ENCODE measurements around the gene GRK6.
"Not testable (repeated sequence)": the region's sequence is repeated elsewhere in the genome, so short reads cannot be mapped to it uniquely, and the experiment has no call there.

The GRK6 gene

GRCh38 chr5:177477701-177478477 lies 51.4 kb downstream of the GRK6 start:
- H3K4me1 ChIP-seq (ENCODE audit: control insufficient read depth, insufficient read depth, low read length) = peaks cover 27% of the 10 kb centered on the region
- peak overlapping the region; percentile 72 for H3K27ac ChIP-seq (ENCODE audit: low read depth, low read length)
- no peak overlapping the region for H3K9ac ChIP-seq (ENCODE audit: low read length)
- H3K36me3 ChIP-seq (ENCODE audit: control insufficient read depth, insufficient read depth, low read length) = peaks cover 3% of the 10 kb centered on the region
- no peak overlapping the region for H3K4me3 ChIP-seq (ENCODE audit: low read length)
- no peaks in the 10 kb centered on the region for H3K27me3 ChIP-seq (ENCODE audit: control insufficient read depth, insufficient read depth, low read length)

GRCh38 chr5:177478711-177479646 lies 52.5 kb downstream of the GRK6 start:
- peak overlapping the region; percentile 42 for H3K9ac ChIP-seq (ENCODE audit: low read length)
- H3K4me3 ChIP-seq (ENCODE audit: low read length) = no peak overlapping the region
- H3K27me3 ChIP-seq (ENCODE audit: control insufficient read depth, insufficient read depth, low read length) = no peaks in the 10 kb centered on the region
- peaks cover 3% of the 10 kb centered on the region for H3K36me3 ChIP-seq (ENCODE audit: control insufficient read depth, insufficient read depth, low read length)
- H3K4me1 ChIP-seq (ENCODE audit: control insufficient read depth, insufficient read depth, low read length) = peaks cover 36% of the 10 kb centered on the region
- H3K27ac ChIP-seq (ENCODE audit: low read depth, low read length) = peak overlapping the region; percentile 88

GRCh38 chr5:177479774-177480173 lies 53.3 kb downstream of the GRK6 start:
- H3K36me3 ChIP-seq (ENCODE audit: control insufficient read depth, insufficient read depth, low read length) = peaks cover 6% of the 10 kb centered on the region
- no peak overlapping the region for H3K4me3 ChIP-seq (ENCODE audit: low read length)
- no peak overlapping the region for H3K9ac ChIP-seq (ENCODE audit: low read length)
- H3K4me1 ChIP-seq (ENCODE audit: control insufficient read depth, insufficient read depth, low read length) = peaks cover 44% of the 10 kb centered on the region
- H3K27ac ChIP-seq (ENCODE audit: low read depth, low read length) = peak overlapping the region; percentile 88
- no peaks in the 10 kb centered on the region for H3K27me3 ChIP-seq (ENCODE audit: control insufficient read depth, insufficient read depth, low read length)

GRCh38 chr5:177482359-177482795 lies 55.9 kb downstream of the GRK6 start:
- H3K4me1 ChIP-seq (ENCODE audit: control insufficient read depth, insufficient read depth, low read length) = peaks cover 38% of the 10 kb centered on the region

GRCh38 chr5:177483042-177483441 lies 56.6 kb downstream of the GRK6 start:
- Histone ChIP-seq H3K9ac (ENCODE audit: low read length) (no peak overlapping the region), H3K36me3 (ENCODE audit: control insufficient read depth, insufficient read depth, low read length) (peaks cover 18% of the 10 kb centered on the region), H3K4me1 (ENCODE audit: control insufficient read depth, insufficient read depth, low read length) (peaks cover 38% of the 10 kb centered on the region), H3K27me3 (ENCODE audit: control insufficient read depth, insufficient read depth, low read length) (no peaks in the 10 kb centered on the region), H3K27ac (ENCODE audit: low read depth, low read length) (peak overlapping the region; percentile 70), H3K4me3 (ENCODE audit: low read length) (no peak overlapping the region)

More at GRCh38 chr5:177482359-177482795, 55.9 kb downstream of the GRK6 start:
- H3K27ac ChIP-seq (ENCODE audit: low read depth, low read length) = peak overlapping the region; percentile 53
- no peak overlapping the region for H3K4me3 ChIP-seq (ENCODE audit: low read length)
- H3K27me3 ChIP-seq (ENCODE audit: control insufficient read depth, insufficient read depth, low read length) = no peaks in the 10 kb centered on the region
- H3K9ac ChIP-seq (ENCODE audit: low read length) = no peak overlapping the region
- peaks cover 11% of the 10 kb centered on the region for H3K36me3 ChIP-seq (ENCODE audit: control insufficient read depth, insufficient read depth, low read length)

- Histone ChIP-seq H3K4me3 (ENCODE audit: low read length) (no peak overlapping the region), H3K9ac (ENCODE audit: low read length) (no peak overlapping the region), H3K27me3 (ENCODE audit: control insufficient read depth, insufficient read depth, low read length) (no peaks in the 10 kb centered on the region), H3K27ac (ENCODE audit: low read depth, low read length) (peak overlapping the region; percentile 70), H3K36me3 (ENCODE audit: control insufficient read depth, insufficient read depth, low read length) (peaks cover 26% of the 10 kb centered on the region), H3K4me1 (ENCODE audit: control insufficient read depth, insufficient read depth, low read length) (peaks cover 32% of the 10 kb centered on the region)
Measured at GRCh38 chr5:177483994-177484901, 57.8 kb downstream of the GRK6 start.

GRCh38 chr5:177484902-177485549 lies 58.5 kb downstream of the GRK6 start:
- Histone ChIP-seq H3K27me3 (ENCODE audit: control insufficient read depth, insufficient read depth, low read length) (no peaks in the 10 kb centered on the region), H3K4me1 (ENCODE audit: control insufficient read depth, insufficient read depth, low read length) (peaks cover 26% of the 10 kb centered on the region), H3K4me3 (ENCODE audit: low read length) (no peak overlapping the region), H3K27ac (ENCODE audit: low read depth, low read length) (peak overlapping the region; percentile 70), H3K9ac (ENCODE audit: low read length) (no peak overlapping the region), H3K36me3 (ENCODE audit: control insufficient read depth, insufficient read depth, low read length) (peaks cover 30% of the 10 kb centered on the region)

- peak overlapping the region; percentile 11 for H3K27ac ChIP-seq (ENCODE audit: low read depth, low read length)
- peaks cover 32% of the 10 kb centered on the region for H3K36me3 ChIP-seq (ENCODE audit: control insufficient read depth, insufficient read depth, low read length)
Measured at GRCh38 chr5:177485753-177486152, 59.3 kb downstream of the GRK6 start.

GRCh38 chr5:177486256-177486655 lies 59.8 kb downstream of the GRK6 start:
- Histone ChIP-seq H3K27ac (ENCODE audit: low read depth, low read length) (no peak overlapping the region), H3K36me3 (ENCODE audit: control insufficient read depth, insufficient read depth, low read length) (peaks cover 32% of the 10 kb centered on the region), H3K9ac (ENCODE audit: low read length) (no peak overlapping the region), H3K4me3 (ENCODE audit: low read length) (no peak overlapping the region), H3K27me3 (ENCODE audit: control insufficient read depth, insufficient read depth, low read length) (no peaks in the 10 kb centered on the region), H3K4me1 (ENCODE audit: control insufficient read depth, insufficient read depth, low read length) (peaks cover 29% of the 10 kb centered on the region)

More at GRCh38 chr5:177485753-177486152, 59.3 kb downstream of the GRK6 start:
- not testable (repeated sequence) for H3K9ac ChIP-seq (ENCODE audit: low read length); H3K27me3 ChIP-seq (ENCODE audit: control insufficient read depth, insufficient read depth, low read length); H3K4me3 ChIP-seq (ENCODE audit: low read length)
- H3K4me1 ChIP-seq (ENCODE audit: control insufficient read depth, insufficient read depth, low read length) = peaks cover 28% of the 10 kb centered on the region

- Histone ChIP-seq H3K36me3 (ENCODE audit: control insufficient read depth, insufficient read depth, low read length) (peaks cover 28% of the 10 kb centered on the region), H3K4me1 (ENCODE audit: control insufficient read depth, insufficient read depth, low read length) (peaks cover 31% of the 10 kb centered on the region), H3K27me3 (ENCODE audit: control insufficient read depth, insufficient read depth, low read length) (no peaks in the 10 kb centered on the region), H3K4me3 (ENCODE audit: low read length) (no peak overlapping the region), H3K9ac (ENCODE audit: low read length) (no peak overlapping the region), H3K27ac (ENCODE audit: low read depth, low read length) (no peak overlapping the region)
Measured at GRCh38 chr5:177487144-177487543, 60.7 kb downstream of the GRK6 start.

GRCh38 chr5:177487975-177488374 lies 61.5 kb downstream of the GRK6 start:
- H3K27ac ChIP-seq (ENCODE audit: low read depth, low read length) = peak overlapping the region; percentile 42
- no peaks in the 10 kb centered on the region for H3K27me3 ChIP-seq (ENCODE audit: control insufficient read depth, insufficient read depth, low read length)
- H3K9ac ChIP-seq (ENCODE audit: low read length) = no peak overlapping the region
- H3K4me1 ChIP-seq (ENCODE audit: control insufficient read depth, insufficient read depth, low read length) = peaks cover 38% of the 10 kb centered on the region
- H3K36me3 ChIP-seq (ENCODE audit: control insufficient read depth, insufficient read depth, low read length) = peaks cover 28% of the 10 kb centered on the region
- no peak overlapping the region for H3K4me3 ChIP-seq (ENCODE audit: low read length)
